ENCODE data around the gene ANKAR. TPM values are rescaled to one million over a fixed set of nuclear protein-coding genes. Genes with fewer than 3 reads are reported as not detected.

Gene ANKAR
- total and polyA plus RNA-seq, 2 of the 4 experiments (the other 2 are of a cell fraction), result 0.96 to 2.2 TPM

DNA sequence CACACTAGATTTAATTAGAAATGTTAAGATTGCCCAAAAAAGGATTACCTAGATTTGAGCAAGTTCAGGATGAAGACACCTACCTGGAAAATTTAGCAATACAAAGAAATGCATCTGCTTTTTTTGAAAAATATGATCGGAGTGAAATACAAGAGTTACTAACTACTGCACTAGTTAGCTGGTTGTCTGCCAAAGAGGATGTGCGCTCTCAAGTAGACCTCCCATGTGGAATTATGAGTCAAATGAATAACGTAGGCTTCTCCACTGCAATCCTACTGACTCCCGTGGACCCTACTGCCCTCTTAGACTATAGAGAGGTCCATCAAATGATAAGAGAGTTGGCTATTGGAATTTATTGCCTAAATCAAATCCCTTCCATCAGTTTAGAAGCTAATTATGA, 2.0 kb downstream of the ANKAR start:
- no peaks in the 10 kb centered on the region for H4K20me1 ChIP-seq (ENCODE audit: insufficient read depth, low read length)
- TF ChIP-seq, protein P1, sequence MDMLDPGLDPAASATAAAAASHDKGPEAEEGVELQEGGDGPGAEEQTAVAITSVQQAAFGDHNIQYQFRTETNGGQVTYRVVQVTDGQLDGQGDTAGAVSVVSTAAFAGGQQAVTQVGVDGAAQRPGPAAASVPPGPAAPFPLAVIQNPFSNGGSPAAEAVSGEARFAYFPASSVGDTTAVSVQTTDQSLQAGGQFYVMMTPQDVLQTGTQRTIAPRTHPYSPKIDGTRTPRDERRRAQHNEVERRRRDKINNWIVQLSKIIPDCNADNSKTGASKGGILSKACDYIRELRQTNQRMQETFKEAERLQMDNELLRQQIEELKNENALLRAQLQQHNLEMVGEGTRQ (IDR thresholded peaks at IDR 0.05; ENCODE audit: low read depth, low read length), result no peak
- TF ChIP-seq BHLHE40 (IDR thresholded peaks at IDR 0.05; ENCODE audit: low read depth, low read length) (no peak), CHD1 (IDR thresholded peaks at IDR 0.05; ENCODE audit: low read depth, low read length) (no peak), NFE2L2 (IDR thresholded peaks at IDR 0.05; ENCODE audit: low read depth, low read length) (no peak), FOS (IDR thresholded peaks at IDR 0.05; ENCODE audit: low read depth, low read length) (no peak), MXI1 (IDR thresholded peaks at IDR 0.05; ENCODE audit: borderline replicate concordance, low read depth, low read length) (no peak), POLR2A (IDR thresholded peaks at IDR 0.05; ENCODE audit: low read depth, low read length) (no peak), SMC3 (IDR thresholded peaks at IDR 0.05; ENCODE audit: low read depth, low read length) (no peak), RFX5 (IDR thresholded peaks at IDR 0.05; ENCODE audit: low read depth, low read length) (no peak), MAZ (IDR thresholded peaks at IDR 0.05; ENCODE audit: borderline replicate concordance, low read depth, low read length) (no peak), RCOR1 (IDR thresholded peaks at IDR 0.05; ENCODE audit: insufficient replicate concordance, low read length) (no peak), CEBPB (IDR thresholded peaks at IDR 0.05; ENCODE audit: low read depth, low read length) (no peak), MAFK (IDR thresholded peaks at IDR 0.05; ENCODE audit: low read depth, low read length) (no peak), RAD21 (IDR thresholded peaks at IDR 0.05; ENCODE audit: low read length) (no peak)
- TF ChIP-seq, protein P2, sequence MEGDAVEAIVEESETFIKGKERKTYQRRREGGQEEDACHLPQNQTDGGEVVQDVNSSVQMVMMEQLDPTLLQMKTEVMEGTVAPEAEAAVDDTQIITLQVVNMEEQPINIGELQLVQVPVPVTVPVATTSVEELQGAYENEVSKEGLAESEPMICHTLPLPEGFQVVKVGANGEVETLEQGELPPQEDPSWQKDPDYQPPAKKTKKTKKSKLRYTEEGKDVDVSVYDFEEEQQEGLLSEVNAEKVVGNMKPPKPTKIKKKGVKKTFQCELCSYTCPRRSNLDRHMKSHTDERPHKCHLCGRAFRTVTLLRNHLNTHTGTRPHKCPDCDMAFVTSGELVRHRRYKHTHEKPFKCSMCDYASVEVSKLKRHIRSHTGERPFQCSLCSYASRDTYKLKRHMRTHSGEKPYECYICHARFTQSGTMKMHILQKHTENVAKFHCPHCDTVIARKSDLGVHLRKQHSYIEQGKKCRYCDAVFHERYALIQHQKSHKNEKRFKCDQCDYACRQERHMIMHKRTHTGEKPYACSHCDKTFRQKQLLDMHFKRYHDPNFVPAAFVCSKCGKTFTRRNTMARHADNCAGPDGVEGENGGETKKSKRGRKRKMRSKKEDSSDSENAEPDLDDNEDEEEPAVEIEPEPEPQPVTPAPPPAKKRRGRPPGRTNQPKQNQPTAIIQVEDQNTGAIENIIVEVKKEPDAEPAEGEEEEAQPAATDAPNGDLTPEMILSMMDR (conservative IDR thresholded peaks at IDR 0.05; ENCODE audit: low read depth, low read length), result no peak
- TF ChIP-seq, protein P3, sequence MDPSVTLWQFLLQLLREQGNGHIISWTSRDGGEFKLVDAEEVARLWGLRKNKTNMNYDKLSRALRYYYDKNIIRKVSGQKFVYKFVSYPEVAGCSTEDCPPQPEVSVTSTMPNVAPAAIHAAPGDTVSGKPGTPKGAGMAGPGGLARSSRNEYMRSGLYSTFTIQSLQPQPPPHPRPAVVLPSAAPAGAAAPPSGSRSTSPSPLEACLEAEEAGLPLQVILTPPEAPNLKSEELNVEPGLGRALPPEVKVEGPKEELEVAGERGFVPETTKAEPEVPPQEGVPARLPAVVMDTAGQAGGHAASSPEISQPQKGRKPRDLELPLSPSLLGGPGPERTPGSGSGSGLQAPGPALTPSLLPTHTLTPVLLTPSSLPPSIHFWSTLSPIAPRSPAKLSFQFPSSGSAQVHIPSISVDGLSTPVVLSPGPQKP (IDR thresholded peaks at IDR 0.05; ENCODE audit: borderline replicate concordance, low read depth, low read length), result no peak
- no peaks in the 10 kb centered on the region for H3K9me3 ChIP-seq (ENCODE audit: control insufficient read depth, insufficient read depth, low read length)
- peaks cover 14 to 15% of the 10 kb centered on the region in 2 experiments; a peak in 3 of 4 replicates for H3K79me1 ChIP-seq (ENCODE audit: low read depth in 1 of 2, low read length in 2 of 2)
- in situ Hi-C loops (cut with MboI; ENCODE audit: low sequenced_read_pairs) (no loop called here), intact Hi-C loops (cut with micrococcal nuclease) (no loop called here), dilution Hi-C loops (cut with HindIII; ENCODE audit: low sequenced_read_pairs, unreplicated experiment) (no loop called here)
- no peak overlapping the region for H2BK20ac ChIP-seq (ENCODE audit: low read depth, low read length)
- no peaks in the 10 kb centered on the region for H3K27me3 ChIP-seq (ENCODE audit: control insufficient read depth, insufficient read depth, low read length)
- H3K9me1 ChIP-seq (ENCODE audit: insufficient read depth, low read length), result no peaks in the 10 kb centered on the region
- ATAC-seq (ENCODE audit: low read depth) (no peak), DNase-seq (peak; percentile 61)
- H4K91ac ChIP-seq (ENCODE audit: insufficient read depth, low read depth, low read length), result no peak overlapping the region
- no peak overlapping the region for H2BK120ac ChIP-seq (ENCODE audit: low read depth, low read length)
- no peak overlapping the region for H2AFZ ChIP-seq (replicated peaks; ENCODE audit: low read length, poor library complexity)
- H3K14ac ChIP-seq (replicated peaks; ENCODE audit: low read depth, low read length), result no peak overlapping the region
- no peak overlapping the region for H2BK15ac ChIP-seq (ENCODE audit: low read depth, low read length)
- no peak overlapping the region for H3K23ac ChIP-seq (ENCODE audit: low read depth, low read length)
- ChIA-PET POLR2A (ENCODE audit: unreplicated experiment) (interaction anchor here (0.7 kb wide), 1 partner anchor 17 kb away, joined by 6 read pairs; no protein-coding TSS in a partner anchor), CTCF (interaction anchor here (0.6 to 1.3 kb wide), 2 partner anchors 20 to 396 kb away, joined by 3 to 5 read pairs; no protein-coding TSS in a partner anchor)
- no peak overlapping the region for H3K9ac ChIP-seq (ENCODE audit: low read depth, low read length)
- 0 out of 2 replicates have a peak, but pooled peaks cover 2% of the 10 kb centered on the region for H3K4me1 ChIP-seq (ENCODE audit: control insufficient read depth, insufficient read depth, low read length)
- no peak overlapping the region for H3K18ac ChIP-seq (ENCODE audit: low read depth, low read length)
- H3K56ac ChIP-seq (ENCODE audit: extremely low read depth, insufficient read depth, low read length), result no peak overlapping the region
- no peak overlapping the region for H2BK5ac ChIP-seq (ENCODE audit: low read depth, low read length, poor library complexity, severe bottlenecking)
- H3K36me3 ChIP-seq (ENCODE audit: control insufficient read depth, insufficient read depth, low read length), result 0 out of 2 replicates have a peak, but pooled peaks cover 1% of the 10 kb centered on the region
- H2AK9ac ChIP-seq (replicated peaks; ENCODE audit: low read depth, low read length, poor library complexity), result no peak overlapping the region
- H3K27ac ChIP-seq (ENCODE audit: insufficient read depth, low read length), result no peak overlapping the region
- no peak overlapping the region for H4K5ac ChIP-seq (ENCODE audit: low read depth, low read length)
- no peak overlapping the region for H3K4ac ChIP-seq (ENCODE audit: low read depth, low read length)
- H4K8ac ChIP-seq (ENCODE audit: low read depth in 2 of 2, low read length in 2 of 2), result no peak overlapping the region
- no CpG with 5 or more reads among the region's 4 CpGs for WGBS, 2 experiments (ENCODE audit: extremely low coverage in 2 of 2, insufficient read length in 1 of 2)
- H3K4me2 ChIP-seq (ENCODE audit: low read depth, low read length), result no peak overlapping the region
- BruUV-seq (replicated peaks), result no TSS peak
- no peak overlapping the region for H3K4me3 ChIP-seq (ENCODE audit: insufficient read depth, low read depth, low read length)
- H2AK5ac ChIP-seq (ENCODE audit: low read depth, low read length), result no peak overlapping the region

Measured in IMR-90 (cell line).